HG02798 (cell line): Measurements from ENCODE around the gene CXXC5.

Experiments used
- ATAC-seq: cut with Tn5 transposase; IDR thresholded peaks from one replicate; pipeline ENCODE4 v1.9.1; 2021; ENCODE audit warnings: mild to moderate bottlenecking; ENCODE audit not compliant: unreplicated experiment, poor library complexity

CXXC5 gene

DNA sequence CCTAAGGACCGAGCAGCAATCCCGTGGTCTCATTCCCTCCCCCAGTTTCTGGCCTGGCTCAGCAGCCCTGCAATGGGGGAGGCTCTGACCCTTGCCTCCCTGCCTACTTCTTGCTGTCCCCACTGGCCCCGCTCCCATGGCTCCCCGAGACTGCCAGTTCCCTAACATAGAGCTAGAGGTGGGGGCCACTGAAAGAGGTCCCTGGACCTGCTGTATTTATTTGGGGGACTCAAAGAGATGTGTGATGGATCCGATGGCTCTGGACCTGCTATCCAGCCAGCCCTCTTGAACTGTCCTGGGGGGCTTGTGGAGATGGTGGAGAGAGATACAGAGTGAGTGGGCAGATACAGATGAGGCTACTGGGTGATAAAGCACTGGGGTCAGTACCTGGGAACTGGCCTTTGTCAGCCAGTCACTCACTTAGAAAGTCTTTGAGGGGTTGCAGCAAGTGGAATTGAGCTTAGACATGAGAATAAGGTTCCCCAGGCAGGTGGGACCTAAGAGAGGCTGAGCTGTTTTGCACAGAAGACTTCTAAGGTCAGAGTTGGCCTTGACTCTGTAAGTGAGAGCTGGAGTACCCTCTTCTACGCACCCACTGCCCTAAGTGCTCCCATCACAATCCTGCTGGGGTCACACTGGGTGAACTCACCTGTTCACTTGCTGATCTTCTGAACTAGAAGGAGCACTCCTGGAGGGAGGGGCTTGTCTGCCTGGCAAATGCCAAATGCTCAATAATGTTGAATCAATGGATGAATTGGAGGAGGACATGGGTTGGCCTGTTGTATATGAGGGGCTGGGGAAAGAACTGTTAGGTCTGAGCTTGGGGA lies 42.9 kb downstream of the CXXC5 start:
- ATAC-seq = no peak

- ATAC-seq = no peak
Observed at GRCh38 chr5:139692148-139692547, 44.0 kb downstream of the CXXC5 start.

DNA sequence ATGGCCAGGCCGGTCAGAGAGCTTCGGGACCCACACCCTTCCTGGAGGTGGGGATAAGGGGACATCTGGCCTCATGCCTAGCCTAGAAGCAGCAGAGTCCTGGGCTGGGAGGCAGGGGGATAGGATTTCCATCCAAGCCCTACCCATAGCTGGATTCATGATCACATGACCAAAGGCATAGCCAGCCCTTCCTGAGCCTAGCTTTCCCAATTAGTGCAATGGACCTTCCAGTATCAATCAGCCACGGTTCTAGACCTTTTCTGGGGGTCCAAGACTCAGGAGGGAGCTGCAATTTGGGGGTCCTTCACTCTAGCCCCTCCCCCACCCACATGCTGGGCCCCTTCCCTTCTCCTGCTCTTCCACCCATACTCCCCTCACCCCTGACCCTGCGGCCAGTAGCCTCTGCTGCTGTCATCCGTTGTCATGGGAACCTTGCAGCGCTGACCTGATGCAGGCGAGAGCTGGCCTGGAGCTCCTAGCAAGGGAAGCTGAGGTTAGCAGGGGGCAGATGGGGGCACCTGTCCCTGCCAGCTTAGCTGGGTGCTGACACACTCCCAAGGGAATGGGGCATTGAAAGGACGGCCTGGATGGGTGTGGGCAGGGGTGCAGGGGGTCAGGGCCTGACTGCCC lies 44.6 kb downstream of the CXXC5 start:
- no peak for ATAC-seq

GRCh38 chr5:139693676-139694364 lies 45.7 kb downstream of the CXXC5 start:
- ATAC-seq = no peak

- no peak for ATAC-seq
Observed at GRCh38 chr5:139694556-139695177, 46.5 kb downstream of the CXXC5 start.

GRCh38 chr5:139695178-139695573 lies 47.0 kb downstream of the CXXC5 start:
- no peak for ATAC-seq

- no peak for ATAC-seq
Observed at GRCh38 chr5:139696167-139696893, 48.2 kb downstream of the CXXC5 start.

GRCh38 chr5:139696894-139697658 lies 48.9 kb downstream of the CXXC5 start:
- no peak for ATAC-seq

- ATAC-seq = no peak
Observed at GRCh38 chr5:139698490-139699146, 50.5 kb downstream of the CXXC5 start.

DNA sequence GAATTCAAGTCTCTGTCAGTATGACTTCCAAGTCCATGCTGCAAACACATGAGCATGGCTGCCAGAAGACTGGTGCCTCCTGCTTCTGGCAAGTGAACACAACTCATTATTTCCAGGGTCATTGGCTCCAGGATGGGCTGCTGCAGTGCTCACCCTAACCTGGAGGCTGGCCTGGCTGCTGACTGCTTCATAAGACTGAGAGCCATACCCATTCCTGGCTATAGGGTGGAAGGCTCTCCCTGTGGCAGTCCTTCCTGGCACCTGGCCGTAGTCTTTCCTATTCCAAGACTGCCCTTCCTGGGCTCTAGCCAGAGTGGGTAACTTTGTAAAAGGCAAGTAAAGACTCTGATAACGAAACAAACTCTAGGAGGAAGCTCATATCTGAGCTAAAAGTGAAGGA lies 51.2 kb downstream of the CXXC5 start:
- no peak for ATAC-seq

DNA sequence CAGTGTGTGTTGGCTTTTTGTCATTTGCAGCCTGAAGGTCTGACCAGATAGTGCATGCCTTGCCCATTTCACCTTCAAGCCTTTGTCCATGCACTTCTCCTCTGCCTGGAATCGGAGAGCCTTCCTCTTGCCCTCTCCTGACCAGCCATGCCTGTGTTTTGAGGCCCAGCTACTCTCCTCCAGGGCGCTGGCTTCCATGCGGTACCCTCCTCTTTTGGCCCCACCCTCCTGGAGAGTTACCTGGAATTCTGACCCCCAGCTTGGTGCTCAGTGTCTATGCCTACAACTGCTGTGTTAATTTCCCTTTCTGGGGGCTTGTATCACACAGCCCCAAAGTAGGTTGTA lies 52.5 kb downstream of the CXXC5 start:
- no peak for ATAC-seq

DNA sequence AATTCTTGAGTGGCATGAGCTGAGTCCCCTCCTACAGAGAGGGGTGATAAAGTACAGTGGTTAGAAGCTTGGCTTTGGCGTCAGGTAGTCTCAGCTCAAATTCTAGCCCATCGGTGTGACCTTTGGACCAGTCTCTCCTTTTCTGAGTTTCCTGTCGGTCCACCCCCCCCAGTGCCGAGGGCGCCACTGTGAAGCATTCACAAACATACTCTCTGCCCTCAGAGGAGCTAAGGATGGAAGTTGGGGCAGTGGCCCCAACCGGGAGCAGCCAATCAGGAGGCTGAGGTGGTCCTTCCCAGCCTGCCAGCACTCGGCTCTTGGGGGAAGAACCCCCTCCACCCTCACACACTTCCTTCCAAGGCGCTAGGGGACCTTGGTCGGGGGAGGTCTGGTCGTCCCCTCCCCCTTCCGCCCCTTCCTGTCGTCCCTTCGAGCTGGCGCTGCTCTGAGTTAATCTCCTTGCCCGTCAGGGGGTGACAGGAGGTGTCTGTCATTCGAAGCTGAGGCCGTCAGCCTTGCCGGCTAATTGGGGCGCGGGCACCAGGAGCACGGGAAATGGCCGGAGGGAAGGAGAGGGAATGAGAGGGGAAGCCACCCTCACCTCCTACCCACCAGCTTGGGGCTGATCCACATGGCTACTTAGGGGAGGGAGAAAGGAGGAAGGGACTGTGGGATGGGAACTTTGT lies 53.0 kb downstream of the CXXC5 start:
- no peak for ATAC-seq

- ATAC-seq = no peak
Observed at GRCh38 chr5:139702548-139702947, 54.4 kb downstream of the CXXC5 start.

GRCh38 chr5:139704748-139705147 lies 56.6 kb downstream of the CXXC5 start:
- no peak for ATAC-seq

DNA sequence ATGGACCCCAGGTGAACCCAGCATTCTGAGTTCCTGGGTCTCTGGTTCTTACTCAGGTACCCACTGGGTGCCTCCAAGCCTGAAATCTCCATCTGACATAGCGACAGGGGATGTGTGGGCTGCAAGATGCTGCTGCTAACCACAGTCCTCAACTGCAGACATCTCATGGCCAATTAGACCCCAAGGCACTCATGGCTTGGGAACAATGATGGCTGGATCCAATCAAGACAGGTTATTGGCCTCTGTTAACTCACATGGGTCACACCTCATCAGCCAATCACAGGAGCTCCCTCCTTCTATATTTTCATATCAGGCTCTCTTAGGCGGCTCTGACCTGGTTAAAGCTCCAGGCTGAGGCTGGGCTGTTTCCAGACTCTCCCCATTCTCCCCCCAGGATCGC lies 57.0 kb downstream of the CXXC5 start:
- ATAC-seq = no peak

DNA sequence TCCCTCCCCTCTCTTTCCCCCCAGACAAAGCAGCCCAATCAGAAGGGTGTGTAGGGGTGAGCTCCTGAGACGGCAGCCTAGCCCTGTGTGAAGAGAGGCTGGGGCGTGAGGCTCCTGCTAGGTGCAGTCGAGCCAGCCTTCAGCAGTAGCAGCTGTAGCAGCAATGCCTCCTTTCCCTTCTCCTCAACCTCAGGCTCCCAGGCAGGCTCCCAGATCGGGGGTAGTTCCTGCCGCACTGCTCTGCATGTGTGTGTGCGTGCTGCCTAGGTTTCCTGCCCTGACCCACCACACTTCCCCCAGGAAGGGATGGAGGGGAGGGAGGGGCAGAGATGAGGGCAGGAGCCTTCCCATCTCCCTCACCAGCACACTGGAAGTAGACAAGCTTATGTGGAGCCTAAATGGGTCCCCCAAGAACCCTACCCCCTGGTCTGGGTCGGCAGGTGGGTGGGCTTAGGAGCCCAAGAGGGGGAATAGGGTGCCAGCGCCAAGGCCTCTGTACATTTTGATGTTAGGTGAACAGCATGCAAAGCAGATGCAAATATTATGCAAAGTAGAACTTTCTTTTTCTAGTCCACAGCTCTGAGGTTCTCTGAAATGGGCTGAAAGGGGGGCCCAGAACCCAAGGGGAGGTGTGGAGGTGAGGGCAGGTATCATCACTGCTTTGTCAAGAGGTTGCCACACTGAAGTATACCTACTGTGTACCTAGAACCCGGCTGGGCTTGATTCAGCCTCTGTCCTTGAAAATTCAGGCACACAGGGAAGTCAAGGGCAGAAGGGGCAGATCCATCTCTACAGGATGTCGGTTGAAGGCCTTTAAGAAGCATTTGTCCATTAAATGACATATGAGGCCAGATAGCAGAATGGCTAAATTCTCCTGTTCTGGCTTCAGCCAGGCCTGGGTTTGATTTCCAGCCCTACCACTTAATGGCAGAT lies 57.8 kb downstream of the CXXC5 start:
- no peak for ATAC-seq

- ATAC-seq = no peak
Observed at GRCh38 chr5:139707445-139708003, 59.4 kb downstream of the CXXC5 start.
